Islet of Langerhans (tissue), 1 donor: ENCODE data around the gene ATRNL1.

Experiments used
- FAIRE-seq: peaks from one replicate; lab custom pipeline; 2011; peaks lifted over from hg19 to GRCh38; lab: Jason Lieb, UNC

ATRNL1 gene

DNA sequence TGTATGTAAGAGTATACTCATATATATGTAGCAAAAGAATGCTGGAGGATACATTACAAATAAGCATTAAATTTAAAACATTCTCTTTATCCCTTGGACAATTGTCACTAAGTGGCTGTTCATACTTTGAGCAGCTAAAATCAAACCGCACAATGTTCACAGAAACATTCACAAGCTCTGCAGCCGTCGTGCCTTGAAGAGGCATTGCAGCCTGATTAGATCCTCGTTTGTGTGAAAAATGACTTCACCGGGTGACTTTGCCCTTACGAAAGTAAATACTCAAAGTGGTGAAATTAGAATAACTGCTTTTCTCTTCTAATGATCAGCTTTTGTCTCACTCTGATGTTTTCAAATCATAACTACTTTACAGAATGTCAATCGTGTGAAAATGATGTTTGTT, 860.8 kb downstream of the ATRNL1 start:
- peak; percentile 94 for FAIRE-seq

DNA sequence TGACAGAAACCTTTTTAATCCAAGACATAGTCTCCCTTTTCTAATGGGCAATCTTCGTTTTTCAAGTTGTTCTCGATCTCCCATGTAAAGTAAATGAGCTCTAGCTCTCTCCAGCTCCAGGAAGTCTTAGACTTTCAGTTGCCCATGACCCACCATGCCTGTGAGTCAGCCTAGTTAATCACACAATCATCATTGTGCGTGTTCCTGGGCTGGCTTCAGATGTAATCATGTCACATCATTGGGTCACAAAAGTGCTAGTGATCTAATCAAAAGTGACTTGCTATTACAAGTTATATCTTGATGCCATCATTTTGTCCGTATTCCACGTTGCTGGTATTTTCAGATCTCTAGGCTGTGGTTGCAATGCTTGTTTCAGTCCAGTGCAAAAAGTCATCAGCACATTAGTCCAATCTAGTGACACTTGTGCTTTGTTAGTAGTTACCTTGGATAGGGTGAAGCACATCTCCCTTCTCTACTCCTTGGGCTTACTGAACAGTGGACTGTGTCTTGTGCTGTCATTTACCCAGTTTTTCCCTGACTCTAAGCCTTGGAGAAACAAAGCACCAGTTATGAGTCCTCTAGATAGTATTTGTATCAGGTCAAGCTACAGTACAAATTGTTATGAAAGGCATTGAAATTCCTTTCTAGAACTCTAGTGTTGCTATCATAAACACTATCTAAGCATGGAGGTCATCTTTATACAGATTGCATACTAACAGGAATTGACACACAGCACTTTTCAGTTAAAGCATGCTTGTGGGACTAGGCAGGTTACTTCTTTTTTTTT, 863.3 kb downstream of the ATRNL1 start:
- FAIRE-seq, result no peak

DNA sequence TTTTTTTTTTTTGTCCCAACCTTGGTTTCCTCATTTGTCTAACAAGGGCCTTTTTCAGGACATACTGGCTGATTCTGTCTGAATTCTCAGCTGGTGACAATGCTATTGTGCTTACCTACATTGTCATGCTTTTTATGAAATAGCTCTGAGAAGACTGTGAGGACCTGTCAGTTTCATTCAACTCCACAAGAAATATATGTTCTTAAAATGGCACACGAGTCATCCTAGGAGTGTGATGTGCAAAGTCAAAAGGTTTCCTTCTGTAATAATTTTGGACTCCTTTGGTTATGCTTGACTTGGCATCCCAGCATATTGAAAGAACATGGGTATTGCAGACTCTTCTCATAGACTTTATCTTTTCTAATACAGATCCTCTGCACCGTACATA, 863.8 kb downstream of the ATRNL1 start:
- no peak for FAIRE-seq

DNA sequence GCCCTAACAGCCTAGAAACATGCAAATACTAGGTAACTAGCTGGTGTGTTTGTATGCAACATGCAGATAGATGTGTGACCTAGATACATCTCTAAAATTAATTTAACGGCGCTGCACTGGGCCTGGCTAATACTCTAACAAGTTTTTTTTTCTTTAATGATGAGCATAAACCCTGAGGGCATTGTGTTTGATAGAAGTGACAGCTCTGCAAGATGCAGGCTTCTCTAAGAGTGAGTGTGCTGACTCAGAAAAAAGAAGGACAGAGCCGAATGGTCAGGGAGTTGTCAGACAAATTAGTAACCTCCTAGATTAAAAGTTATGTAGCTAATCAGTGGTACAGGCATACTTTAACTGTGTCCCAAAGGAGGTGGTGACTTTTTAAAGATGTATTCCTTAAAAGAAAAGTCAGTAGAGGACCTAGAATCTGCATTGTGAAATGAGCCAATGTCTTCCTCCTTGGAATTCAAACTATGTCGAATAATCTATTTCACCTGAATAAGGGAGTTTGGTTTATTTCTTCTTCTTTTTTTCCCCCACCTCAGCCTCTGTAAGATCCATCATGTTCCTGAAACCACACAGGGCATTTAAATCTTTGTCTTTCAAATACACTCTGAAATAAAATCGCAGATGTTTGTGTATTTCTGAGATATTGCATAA, 864.7 kb downstream of the ATRNL1 start:
- FAIRE-seq, result no peak

DNA sequence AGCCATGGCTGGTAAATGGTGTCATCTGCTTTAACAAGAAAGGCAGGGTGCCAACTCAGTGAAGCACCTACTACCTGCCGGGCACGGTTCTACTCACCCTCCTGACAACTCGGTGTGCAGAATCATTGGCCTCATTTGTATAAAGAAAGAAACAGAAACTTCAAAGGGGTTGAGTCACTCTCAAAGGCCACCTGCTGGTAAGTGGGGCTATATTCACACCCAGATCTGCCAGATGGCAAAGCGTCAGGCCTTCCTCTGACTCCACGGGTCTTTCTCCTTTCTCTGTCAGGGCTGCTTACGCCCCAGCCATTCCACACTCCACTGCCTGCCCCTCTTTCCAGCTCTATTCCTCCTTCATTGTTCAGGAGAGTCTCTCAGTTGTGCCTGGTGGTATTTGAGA, 870.7 kb downstream of the ATRNL1 start:
- no peak for FAIRE-seq

DNA sequence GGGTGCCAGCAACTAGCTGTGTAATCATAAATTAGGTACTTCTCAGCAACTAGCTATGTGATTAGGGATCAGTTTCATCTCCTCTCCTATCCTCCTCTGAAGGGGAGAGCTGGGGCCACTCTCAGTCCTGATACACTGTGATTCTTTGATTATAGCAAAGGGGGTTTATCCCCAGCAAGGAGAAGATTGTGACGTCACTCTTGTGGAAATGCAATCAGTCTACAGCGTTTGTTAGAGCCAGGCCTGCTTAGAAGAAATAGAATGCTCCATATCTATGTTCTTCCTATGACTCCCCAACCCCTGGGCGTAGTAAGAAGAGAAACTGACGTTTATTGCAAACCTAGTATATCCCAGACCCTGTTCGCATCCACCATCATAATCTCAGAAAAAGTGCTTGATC, 871.7 kb downstream of the ATRNL1 start:
- no peak for FAIRE-seq

DNA sequence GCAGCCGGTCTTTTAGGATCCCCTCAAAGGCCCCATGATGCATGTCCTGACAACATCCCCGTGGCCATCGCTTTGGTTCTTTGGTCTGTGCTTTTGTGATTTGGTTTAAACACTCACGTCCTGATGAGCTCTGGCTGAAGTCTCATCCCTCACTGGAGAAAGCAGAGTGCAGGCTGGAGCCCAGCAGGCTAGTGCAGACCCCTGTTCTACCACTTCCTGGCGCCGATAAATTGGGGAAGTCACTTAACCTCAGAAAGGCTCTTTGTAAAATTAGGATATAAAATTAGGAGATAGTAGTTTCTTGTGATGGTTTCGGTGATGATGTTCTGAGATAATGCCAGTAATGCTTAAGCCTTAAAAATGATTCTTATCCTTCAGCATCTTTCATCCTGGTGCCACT, 872.2 kb downstream of the ATRNL1 start:
- FAIRE-seq, result no peak

DNA sequence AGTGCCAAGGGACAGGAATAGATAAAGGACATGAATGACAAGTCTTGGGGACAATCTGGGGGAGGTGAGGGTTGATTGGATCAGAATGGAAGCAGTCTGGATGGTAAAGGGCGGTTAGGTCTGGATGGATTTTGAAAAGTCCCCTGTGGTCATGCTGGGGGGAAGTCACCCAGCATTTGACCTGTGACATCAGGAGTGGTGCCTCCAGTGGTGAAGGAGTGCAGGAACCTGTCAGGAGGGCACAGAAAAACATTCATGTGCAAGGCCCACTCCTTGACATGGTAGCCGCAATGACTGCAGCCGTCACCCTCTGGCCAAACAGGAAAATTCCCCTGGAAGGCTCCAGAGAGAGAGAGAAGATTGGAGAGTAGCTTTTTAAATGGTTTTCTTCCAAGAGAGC, 875.1 kb downstream of the ATRNL1 start:
- no peak for FAIRE-seq

DNA sequence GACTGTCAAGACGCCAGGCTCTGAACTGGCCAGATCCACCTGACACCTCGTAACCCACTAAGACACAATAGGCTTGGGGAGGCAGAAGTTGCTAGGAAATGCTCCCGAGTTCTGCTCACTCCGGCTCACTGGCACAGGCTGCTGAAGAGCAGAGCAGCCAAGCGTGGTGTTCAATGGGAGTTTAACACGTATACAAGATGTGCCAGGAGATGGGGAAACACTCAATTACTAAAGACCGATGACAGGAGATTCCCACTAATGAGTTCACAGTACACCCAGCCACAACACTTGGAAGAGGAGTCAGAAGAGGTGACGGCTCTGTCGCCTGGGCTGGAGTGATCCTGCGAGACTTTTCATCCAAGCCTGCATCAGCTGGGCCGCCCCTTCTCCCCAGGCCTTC, 876.4 kb downstream of the ATRNL1 start:
- peak; percentile 58 for FAIRE-seq

DNA sequence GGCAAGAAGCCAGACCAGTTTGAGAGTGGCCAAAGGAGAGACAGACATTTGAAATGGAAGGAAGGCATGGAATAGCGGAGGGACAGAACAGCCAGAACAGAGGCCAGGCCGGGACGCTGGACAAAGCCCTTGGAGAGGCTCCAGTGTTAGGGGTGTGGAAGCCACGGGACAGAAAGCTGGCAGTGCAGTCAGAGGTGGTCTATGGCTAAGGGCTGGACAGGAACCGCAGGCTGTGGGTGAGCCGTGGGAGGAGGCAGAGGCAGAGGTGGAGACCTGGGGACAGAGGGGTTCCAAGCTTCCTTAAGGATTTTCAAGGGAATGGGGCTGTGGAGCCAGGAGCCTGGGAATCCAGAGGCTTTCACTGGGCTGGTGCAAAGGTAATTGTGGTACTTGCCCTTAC, 878.8 kb downstream of the ATRNL1 start:
- no peak for FAIRE-seq

DNA sequence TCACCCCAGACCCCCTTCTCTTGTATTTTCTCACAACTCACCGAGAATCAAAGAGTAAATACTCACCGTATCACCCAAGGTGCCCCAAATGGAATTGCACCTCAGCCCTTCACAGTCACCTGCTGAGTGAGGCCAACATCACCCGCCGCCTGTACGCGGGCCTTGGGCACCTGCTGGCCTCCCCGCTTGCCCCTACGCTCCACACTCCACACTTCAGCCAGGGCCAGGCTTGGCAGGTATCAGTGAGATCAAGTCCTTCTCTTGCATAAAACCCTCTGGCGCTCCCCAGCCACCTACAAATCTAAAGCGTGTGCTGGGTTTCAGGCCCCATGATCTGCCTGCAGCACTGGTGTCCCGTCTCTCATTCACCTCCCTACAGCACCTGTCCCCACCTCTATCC, 879.3 kb downstream of the ATRNL1 start:
- FAIRE-seq, result no peak

DNA sequence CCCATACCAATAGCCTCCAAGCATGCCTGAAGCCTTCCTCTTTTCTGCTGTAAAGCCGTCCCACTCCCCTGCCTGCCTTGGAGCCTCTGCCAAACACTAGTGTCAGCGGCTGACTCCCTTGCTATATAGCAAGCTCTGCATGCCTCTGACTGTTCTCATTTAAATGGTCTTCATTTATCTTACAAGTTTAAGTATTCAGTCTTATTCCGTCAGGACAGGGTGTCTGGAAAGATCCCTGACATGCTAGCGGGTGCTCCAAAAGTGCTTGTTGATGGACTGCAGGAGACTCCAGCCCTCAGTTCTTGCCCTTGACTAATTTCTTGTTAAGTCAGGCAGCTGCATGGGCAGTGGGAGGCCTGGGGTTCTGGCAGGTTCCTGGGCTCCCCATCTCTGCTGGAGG, 881.2 kb downstream of the ATRNL1 start:
- no peak for FAIRE-seq

DNA sequence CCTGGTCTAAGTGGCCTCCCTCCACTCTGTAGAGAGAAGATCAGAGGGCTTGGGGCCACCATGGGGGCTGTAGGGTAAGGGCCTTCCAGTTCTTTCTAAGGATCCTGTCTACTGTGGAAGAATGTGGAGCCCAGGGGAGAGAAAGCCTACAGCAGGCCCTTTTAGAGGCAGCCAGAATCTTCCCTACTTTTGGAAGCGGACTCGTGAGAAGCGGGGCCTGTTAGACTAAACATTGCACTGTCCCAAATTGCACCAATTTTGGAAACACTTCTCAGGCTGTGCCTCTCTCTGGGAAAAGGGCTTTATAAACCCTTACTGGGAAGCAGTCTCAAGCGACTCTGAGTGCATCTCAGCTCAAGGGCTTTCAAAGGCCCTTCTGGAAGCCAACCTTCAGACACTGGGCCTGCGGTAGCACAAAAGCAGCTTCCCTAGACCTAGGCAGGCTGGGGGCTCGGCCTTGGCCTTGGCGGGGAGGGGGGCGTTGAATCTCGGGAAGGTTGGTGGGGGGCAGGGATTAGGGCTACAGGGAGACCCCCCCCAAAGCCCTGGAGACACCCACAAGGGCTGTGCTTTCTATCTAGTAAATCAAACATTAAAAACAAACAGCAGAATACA, 881.8 kb downstream of the ATRNL1 start:
- no peak for FAIRE-seq

DNA sequence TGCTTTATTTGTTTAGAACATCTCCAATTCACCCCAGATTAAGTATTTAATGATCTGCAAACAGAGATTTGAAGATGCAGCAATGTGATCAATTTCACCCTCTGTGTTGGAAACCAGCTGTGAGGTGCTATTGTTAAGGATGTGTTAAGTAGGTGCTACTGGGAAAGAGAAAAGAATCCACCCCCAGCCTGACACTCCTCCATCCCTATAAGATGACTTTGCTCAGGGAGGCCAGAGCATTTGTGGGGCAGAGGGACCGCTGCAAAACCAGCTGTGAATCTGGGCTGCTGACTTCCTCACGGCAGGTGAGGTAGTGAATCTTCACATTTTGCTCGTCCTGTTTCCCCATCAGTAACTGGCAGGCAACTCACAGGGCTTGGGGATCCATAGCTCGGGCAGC, 882.3 kb downstream of the ATRNL1 start:
- no peak for FAIRE-seq

DNA sequence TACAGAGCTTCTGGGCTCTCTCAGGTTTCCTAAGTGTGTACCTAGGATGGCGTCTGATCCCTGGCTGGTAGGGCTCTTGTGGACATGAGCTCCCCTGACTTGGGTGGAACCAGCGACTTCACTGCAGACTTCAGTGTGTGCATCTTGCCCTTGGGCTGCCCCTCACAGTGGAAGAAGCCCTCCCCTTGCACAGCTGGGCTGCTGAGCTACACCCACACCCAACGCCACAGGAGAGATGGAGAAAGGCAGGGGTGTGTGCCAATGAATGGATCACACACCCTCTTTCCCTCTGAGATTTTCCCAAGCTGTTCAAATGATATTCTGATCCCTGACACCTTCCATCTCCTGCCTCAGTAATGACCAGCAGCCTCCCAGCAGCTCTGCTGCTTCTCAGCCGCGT, 883.2 kb downstream of the ATRNL1 start:
- no peak for FAIRE-seq

DNA sequence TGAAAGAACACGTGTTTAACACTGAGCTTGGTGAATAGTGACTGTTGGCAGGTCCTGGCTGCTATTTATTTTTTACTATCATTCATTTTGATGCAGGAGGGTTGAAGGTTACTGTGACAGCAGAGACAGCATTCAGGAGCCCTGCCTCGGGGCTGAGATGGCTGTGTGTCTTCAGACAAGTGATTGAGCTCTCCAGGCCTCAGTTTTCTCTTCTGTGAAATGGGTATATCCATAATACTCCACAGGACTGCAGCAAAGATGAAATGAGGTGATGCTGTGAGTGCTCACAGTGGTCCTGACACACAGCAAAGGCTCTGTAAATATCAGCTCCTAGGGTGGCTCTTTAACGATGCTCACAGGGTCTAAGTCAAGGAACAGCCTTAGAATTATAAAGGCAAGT, 884.7 kb downstream of the ATRNL1 start:
- no peak for FAIRE-seq

DNA sequence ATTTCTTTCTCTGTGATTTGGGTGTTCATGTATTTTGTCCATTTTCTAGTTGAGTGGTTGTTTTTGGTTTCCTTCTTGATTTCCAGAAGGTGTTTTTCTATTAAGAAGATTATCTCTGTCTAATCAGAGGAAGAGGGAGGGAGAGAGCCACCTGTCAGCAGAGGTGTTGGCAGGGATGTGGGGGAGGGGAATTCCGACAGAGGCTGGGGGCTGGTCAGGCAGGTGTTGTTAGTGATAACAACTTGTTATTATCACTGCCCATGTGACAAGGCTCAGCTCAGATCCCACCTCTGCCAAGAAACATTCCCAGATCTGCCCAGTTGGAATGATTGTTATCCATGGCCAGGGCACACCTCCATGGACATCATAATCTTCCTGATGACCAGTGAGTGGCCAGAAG, 886.4 kb downstream of the ATRNL1 start:
- FAIRE-seq, result no peak

DNA sequence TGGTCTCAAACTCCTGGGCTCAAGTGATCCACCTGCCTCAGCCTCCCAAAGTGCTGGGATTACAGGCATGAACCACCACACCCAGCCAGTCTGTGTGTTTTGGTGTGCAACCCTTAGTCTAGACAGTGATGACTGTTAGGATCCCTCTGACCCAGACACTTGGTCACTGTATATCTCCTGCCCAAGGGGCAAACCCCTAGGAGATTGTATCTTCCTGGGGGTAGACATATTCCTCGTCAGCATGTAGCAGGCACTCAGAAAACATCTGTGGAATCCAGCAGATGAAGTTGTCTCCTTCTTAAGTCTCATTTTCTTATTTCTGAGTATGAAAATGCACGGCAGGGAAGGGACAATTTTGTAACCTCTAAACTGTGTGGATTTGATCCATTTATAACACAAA, 887.3 kb downstream of the ATRNL1 start:
- FAIRE-seq, result no peak

DNA sequence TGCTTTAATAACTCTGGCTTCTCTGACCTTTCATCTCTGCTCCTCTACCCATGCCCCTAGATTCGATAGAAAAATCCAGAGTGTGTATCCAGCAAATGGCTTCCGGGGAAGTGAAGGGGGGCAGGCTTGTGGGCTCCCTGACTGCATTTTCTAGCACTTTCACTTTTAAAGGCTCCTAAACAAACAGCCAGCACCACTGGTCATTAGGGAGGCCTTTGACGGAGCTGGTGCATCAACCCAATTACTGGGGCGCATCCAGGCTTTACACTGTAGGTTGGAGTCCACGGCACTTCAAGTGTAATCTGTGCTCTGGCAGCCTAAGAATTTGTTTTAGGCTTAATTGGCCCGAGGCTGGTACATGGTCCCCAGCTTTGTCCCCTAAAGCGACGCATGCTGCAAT, 887.9 kb downstream of the ATRNL1 start:
- no peak for FAIRE-seq

DNA sequence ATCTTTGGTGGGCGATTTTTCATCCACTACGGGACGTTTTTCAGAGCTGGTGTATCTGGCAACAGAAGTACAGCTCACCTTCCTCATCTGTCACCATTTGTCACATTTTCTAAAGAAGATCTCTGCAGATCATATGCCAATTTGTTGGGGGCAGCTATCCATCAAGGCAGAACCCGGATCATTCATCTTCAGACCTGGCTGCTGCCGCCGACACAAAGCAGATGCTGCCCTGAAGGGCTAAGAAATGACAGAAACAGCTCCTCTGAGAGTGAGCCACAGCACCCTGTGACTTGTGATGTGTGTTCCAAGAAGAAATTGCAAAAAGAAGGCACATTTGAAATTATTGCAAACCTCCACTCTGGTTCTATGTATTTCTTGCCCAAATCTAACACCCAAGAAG, 888.9 kb downstream of the ATRNL1 start:
- no peak for FAIRE-seq

DNA sequence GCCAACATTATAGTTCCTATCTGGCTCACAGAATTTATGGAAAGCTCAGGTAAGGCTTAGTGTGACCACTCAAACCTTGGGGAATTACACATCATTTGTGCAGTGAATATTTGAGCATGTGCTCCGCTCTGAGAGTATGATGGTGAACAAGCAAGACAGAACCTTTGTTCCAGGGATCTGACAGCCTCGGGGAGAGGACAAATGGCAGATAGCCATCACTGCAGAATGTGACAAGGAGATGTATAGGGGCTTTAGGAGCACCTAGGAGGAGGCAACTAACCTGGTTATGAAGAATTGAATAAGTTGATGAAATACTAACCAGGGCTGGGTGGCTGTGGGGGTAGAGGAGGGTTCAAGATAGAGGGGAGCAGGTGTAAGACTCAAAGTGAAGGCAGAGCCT, 889.4 kb downstream of the ATRNL1 start:
- no peak for FAIRE-seq

DNA sequence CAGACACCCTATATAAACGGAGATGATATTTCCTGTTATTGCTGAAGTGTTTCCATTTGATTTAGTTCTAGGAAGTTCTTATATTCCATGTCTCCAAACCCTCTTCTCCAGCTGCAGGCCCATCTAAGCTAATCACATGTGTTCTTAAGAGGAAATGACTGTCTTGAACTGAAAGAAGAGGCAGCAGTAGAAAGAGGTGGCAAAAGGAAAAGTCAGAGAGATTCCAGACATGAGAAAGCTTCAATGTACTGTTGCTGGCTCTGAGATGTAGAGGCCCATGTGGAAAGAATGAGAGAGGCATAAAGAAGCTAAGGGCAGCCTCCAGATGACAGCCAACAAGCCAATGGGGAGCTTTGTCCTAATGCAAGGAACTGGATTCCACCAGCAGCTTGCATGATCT, 892.6 kb downstream of the ATRNL1 start:
- no peak for FAIRE-seq

DNA sequence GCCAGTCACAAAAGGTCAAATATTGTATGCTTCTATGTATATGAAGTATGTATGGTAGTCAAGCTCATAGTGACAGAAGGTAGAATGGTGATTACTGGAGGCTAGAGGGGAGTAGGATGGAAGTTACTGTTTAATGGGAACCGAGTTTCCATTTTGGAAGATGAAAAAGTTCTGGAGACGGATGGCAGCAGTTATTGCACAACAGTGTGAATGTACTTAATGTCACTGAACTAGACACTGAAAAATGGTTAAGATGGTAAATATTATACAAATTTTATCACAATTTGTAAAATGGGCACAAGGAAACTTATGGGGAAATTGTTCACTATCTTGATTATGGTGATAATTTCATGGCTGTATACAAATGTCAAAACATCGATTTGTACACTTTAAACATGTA, 895.2 kb downstream of the ATRNL1 start:
- no peak for FAIRE-seq

DNA sequence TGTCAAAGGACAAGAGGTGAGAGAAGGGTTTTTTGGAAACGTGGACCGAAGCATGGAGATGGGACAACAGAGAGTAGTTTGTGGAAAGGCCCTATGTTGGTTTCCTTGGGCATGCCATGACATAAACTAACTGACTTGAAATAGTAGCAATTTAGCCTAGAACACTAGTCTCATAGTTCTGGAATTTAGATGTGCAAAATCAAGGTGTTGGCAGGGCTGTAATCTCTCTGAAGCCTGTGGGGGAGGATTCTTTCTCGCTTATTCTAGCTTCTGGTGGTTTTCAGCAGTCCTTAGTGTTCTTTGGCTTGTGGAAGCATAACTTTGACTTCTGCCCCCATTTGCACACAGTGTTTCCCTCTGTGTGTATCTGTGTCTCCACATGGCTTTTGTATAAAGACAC, 896.5 kb downstream of the ATRNL1 start:
- FAIRE-seq, result no peak
